ENCODE data around the gene DNAJB9. TPM values are rescaled to one million over a fixed set of nuclear protein-coding genes. Genes with fewer than 3 reads are reported as not detected.

The DNAJB9 gene
- total and polyA plus RNA-seq, 2 donors (not counting 1 experiment from before 2014, with no cell fraction given): 8.3 to 52.4 TPM

- Histone ChIP-seq H3K4me2 (ENCODE audit: extremely low read depth, insufficient read depth, low read length) (no peak overlapping the region), H4K20me1 (ENCODE audit: control insufficient read depth, extremely low read depth, insufficient read depth, low read length) (no peaks in the 10 kb centered on the region), H3K4me3 (replicated peaks in 1 of 4; ENCODE audit: control extremely low read depth in 1 of 4, insufficient read depth in 1 of 4, low read depth in 3 of 4, low read length in 4 of 4) (no peak overlapping the region), H3K4me1 (ENCODE audit: control insufficient read depth, extremely low read depth, insufficient read depth, low read length) (no peaks in the 10 kb centered on the region), H3K79me2 (ENCODE audit: control insufficient read depth, insufficient read depth, low read length) (no peaks in the 10 kb centered on the region), H3K9ac (ENCODE audit: insufficient read depth, low read length) (no peak overlapping the region), H2AFZ (ENCODE audit: low read length) (no peak overlapping the region), H3K27me3 (ENCODE audit: control insufficient read depth, insufficient read depth, low read length) (no peaks in the 10 kb centered on the region), H3K36me3 (ENCODE audit: control insufficient read depth, insufficient read depth, low read length) (no peaks in the 10 kb centered on the region), H3K27ac (ENCODE audit: insufficient read depth, low read length) (no peak overlapping the region), H3K9me3 (ENCODE audit: control insufficient read depth, insufficient read depth, low read depth, low read length) (no peaks in the 10 kb centered on the region)
- DNase-seq (ENCODE audit: low read depth in 2 of 2): no peak
- TF ChIP-seq EZH2 (IDR thresholded peaks at IDR 0.05; ENCODE audit: low read length, missing control alignments): no peak
- no peak for TF ChIP-seq CTCF (conservative IDR thresholded peaks at IDR 0.05 in 1 of 2, IDR thresholded peaks at IDR 0.05 in 1 of 2; ENCODE audit: low read depth in 1 of 2, low read length in 2 of 2)
These were observed 12.1 kb upstream of the DNAJB9 start for GRCh38 chr7:108557617-108558016.

- no peaks in the 10 kb centered on the region for H3K79me2 ChIP-seq (ENCODE audit: control insufficient read depth, insufficient read depth, low read length)
- DNase-seq (ENCODE audit: low read depth in 2 of 2): no peak
- H3K9me3 ChIP-seq (ENCODE audit: control insufficient read depth, insufficient read depth, low read depth, low read length): no peaks in the 10 kb centered on the region
- H3K27ac ChIP-seq (ENCODE audit: insufficient read depth, low read length): no peak overlapping the region
- H2AFZ ChIP-seq (ENCODE audit: low read length): no peak overlapping the region
- H4K20me1 ChIP-seq (ENCODE audit: control insufficient read depth, extremely low read depth, insufficient read depth, low read length): no peaks in the 10 kb centered on the region
- no peaks in the 10 kb centered on the region for H3K36me3 ChIP-seq (ENCODE audit: control insufficient read depth, insufficient read depth, low read length)
- no peaks in the 10 kb centered on the region for H3K27me3 ChIP-seq (ENCODE audit: control insufficient read depth, insufficient read depth, low read length)
- H3K4me3 ChIP-seq (replicated peaks in 1 of 4; ENCODE audit: control extremely low read depth in 1 of 4, insufficient read depth in 1 of 4, low read depth in 3 of 4, low read length in 4 of 4): no peak overlapping the region
- H3K4me1 ChIP-seq (ENCODE audit: control insufficient read depth, extremely low read depth, insufficient read depth, low read length): no peaks in the 10 kb centered on the region
- TF ChIP-seq CTCF (conservative IDR thresholded peaks at IDR 0.05 in 1 of 2, IDR thresholded peaks at IDR 0.05 in 1 of 2; ENCODE audit: low read depth in 1 of 2, low read length in 2 of 2) (no peak), EZH2 (IDR thresholded peaks at IDR 0.05; ENCODE audit: low read length, missing control alignments) (no peak)
- no peak overlapping the region for H3K4me2 ChIP-seq (ENCODE audit: extremely low read depth, insufficient read depth, low read length)
- no peak overlapping the region for H3K9ac ChIP-seq (ENCODE audit: insufficient read depth, low read length)
These were observed 10.4 kb upstream of the DNAJB9 start for GRCh38 chr7:108559253-108559652.

GRCh38 chr7:108561047-108561619, 8.5 kb upstream of the DNAJB9 start:
- Histone ChIP-seq H4K20me1 (ENCODE audit: control insufficient read depth, extremely low read depth, insufficient read depth, low read length) (no peaks in the 10 kb centered on the region), H3K4me2 (ENCODE audit: extremely low read depth, insufficient read depth, low read length) (no peak overlapping the region), H3K27ac (ENCODE audit: insufficient read depth, low read length) (no peak overlapping the region), H3K27me3 (ENCODE audit: control insufficient read depth, insufficient read depth, low read length) (no peaks in the 10 kb centered on the region), H3K36me3 (ENCODE audit: control insufficient read depth, insufficient read depth, low read length) (no peaks in the 10 kb centered on the region), H2AFZ (ENCODE audit: low read length) (no peak overlapping the region), H3K9me3 (ENCODE audit: control insufficient read depth, insufficient read depth, low read depth, low read length) (no peaks in the 10 kb centered on the region), H3K9ac (ENCODE audit: insufficient read depth, low read length) (no peak overlapping the region), H3K4me1 (ENCODE audit: control insufficient read depth, extremely low read depth, insufficient read depth, low read length) (no peaks in the 10 kb centered on the region), H3K4me3 (replicated peaks in 1 of 4; ENCODE audit: control extremely low read depth in 1 of 4, insufficient read depth in 1 of 4, low read depth in 3 of 4, low read length in 4 of 4) (no peak overlapping the region), H3K79me2 (ENCODE audit: control insufficient read depth, insufficient read depth, low read length) (peaks cover 1% of the 10 kb centered on the region)
- TF ChIP-seq CTCF (conservative IDR thresholded peaks at IDR 0.05 in 1 of 2, IDR thresholded peaks at IDR 0.05 in 1 of 2; ENCODE audit: low read depth in 1 of 2, low read length in 2 of 2) (no peak), EZH2 (IDR thresholded peaks at IDR 0.05; ENCODE audit: low read length, missing control alignments) (no peak)
- peak; percentile 7 to 32 for DNase-seq (ENCODE audit: low read depth in 2 of 2)
